ENCODE measurements around the gene KLRC4.

Gene KLRC4

DNA sequence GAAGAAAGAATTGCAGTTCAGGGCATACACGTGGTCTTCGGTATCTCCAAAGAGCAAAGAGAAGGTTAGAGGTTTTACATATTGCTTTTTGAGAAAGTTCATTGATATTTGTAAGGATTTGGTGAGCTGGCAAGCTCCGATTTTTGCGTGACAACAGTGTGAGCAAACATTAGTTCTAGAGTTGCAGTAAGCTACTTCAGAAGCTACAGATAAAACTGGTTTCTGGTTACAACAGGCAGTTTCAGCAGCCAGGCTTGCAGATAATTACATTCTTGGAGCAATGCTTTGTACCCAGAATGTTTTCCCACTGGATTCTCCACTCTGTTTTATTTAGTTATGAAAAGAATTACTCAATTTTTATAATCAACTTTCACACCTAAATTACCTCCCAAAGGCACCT, 47.9 kb downstream of the KLRC4 start:
- H3K36me3 ChIP-seq (ENCODE audit: insufficient read depth, low read length): no peaks in the 10 kb centered on the region
- peaks cover 29% of the 10 kb centered on the region for H3K4me1 ChIP-seq (ENCODE audit: control insufficient read depth, insufficient read depth, low read length, unreplicated experiment)
- H3K4me3 ChIP-seq (ENCODE audit: low read depth, low read length): no peak overlapping the region
- H3K27me3 ChIP-seq (ENCODE audit: insufficient read depth, low read length): no peaks in the 10 kb centered on the region
- H3K79me2 ChIP-seq (ENCODE audit: control insufficient read depth, insufficient read depth, low read length, unreplicated experiment): no peaks in the 10 kb centered on the region
- H3K27ac ChIP-seq (ENCODE audit: low read depth, low read length): no peak overlapping the region
- peak overlapping the region; percentile 53 for H2AFZ ChIP-seq (ENCODE audit: low read length, unreplicated experiment)

DNA sequence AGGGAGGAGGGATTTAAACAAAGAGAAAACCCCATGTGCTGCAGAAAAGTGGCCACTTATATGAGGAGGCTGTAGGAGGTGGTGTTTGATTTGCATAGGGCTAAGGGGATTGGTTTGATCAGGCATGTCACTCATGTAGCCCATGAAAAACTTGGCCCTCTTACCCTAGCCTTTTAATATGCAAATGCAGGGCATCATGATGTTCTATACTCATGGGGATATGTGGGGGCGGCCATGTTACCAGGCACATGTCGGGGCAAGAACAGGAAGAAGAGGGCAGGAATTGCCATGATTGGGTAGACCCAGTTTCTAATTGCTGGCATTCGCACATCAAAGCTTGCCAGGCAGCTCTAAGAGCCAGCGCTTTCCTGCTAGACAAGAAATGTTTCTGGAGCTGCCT, 48.5 kb downstream of the KLRC4 start:
- peak overlapping the region; percentile 53 for H2AFZ ChIP-seq (ENCODE audit: low read length, unreplicated experiment)
- H3K79me2 ChIP-seq (ENCODE audit: control insufficient read depth, insufficient read depth, low read length, unreplicated experiment): no peaks in the 10 kb centered on the region
- H3K4me1 ChIP-seq (ENCODE audit: control insufficient read depth, insufficient read depth, low read length, unreplicated experiment): peaks cover 24% of the 10 kb centered on the region
- H3K4me3 ChIP-seq (ENCODE audit: low read depth, low read length): no peak overlapping the region
- no peaks in the 10 kb centered on the region for H3K27me3 ChIP-seq (ENCODE audit: insufficient read depth, low read length)
- no peaks in the 10 kb centered on the region for H3K36me3 ChIP-seq (ENCODE audit: insufficient read depth, low read length)
- no peak overlapping the region for H3K27ac ChIP-seq (ENCODE audit: low read depth, low read length)

DNA sequence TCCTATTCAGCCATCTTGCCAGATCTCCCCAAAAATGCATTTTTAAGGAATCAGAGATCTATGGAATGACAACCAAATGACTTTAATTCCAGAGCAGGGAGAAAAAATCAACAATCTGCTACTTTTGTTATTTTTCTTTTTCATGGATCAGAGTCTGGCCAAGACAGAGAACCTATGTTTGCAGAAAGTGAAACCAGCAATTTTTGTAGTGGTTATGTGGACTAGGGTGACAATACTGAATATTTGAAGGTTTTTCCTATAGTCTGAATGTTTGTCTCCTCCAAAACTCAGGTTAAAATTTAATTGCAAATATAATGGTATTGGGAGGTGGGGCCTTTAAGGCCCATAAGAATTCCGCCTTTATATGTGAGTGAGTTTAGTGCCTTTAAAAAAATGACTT, 50.6 kb downstream of the KLRC4 start:
- no peak overlapping the region for H3K27ac ChIP-seq (ENCODE audit: low read depth, low read length)
- no peaks in the 10 kb centered on the region for H3K79me2 ChIP-seq (ENCODE audit: control insufficient read depth, insufficient read depth, low read length, unreplicated experiment)
- peaks cover 30% of the 10 kb centered on the region for H3K4me1 ChIP-seq (ENCODE audit: control insufficient read depth, insufficient read depth, low read length, unreplicated experiment)
- H3K27me3 ChIP-seq (ENCODE audit: insufficient read depth, low read length): no peaks in the 10 kb centered on the region
- no peaks in the 10 kb centered on the region for H3K36me3 ChIP-seq (ENCODE audit: insufficient read depth, low read length)
- H3K4me3 ChIP-seq (ENCODE audit: low read depth, low read length): no peak overlapping the region
- H2AFZ ChIP-seq (ENCODE audit: low read length, unreplicated experiment): no peak overlapping the region

DNA sequence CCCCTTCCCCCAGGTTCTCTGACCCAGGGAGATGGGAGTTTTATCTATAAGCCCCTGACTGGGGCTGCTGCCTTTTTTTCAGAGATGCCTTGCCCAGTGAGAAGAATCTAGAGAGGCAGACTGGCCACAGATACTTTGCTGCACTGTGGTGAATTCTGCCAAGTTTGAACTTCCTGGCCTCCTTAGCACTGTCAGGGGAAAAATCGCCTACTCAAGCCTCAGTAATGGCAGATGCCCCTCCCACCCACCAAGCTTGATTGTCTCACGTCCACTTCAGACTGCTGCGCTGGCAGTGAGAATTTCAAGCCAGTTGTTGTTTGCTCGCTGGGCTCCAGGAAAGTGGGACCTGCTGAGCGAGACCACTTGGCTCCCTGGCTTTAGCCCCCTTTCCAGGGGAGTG, 51.4 kb downstream of the KLRC4 start:
- no peaks in the 10 kb centered on the region for H3K79me2 ChIP-seq (ENCODE audit: control insufficient read depth, insufficient read depth, low read length, unreplicated experiment)
- no peak overlapping the region for H3K27ac ChIP-seq (ENCODE audit: low read depth, low read length)
- H3K4me1 ChIP-seq (ENCODE audit: control insufficient read depth, insufficient read depth, low read length, unreplicated experiment): peaks cover 22% of the 10 kb centered on the region
- no peak overlapping the region for H3K4me3 ChIP-seq (ENCODE audit: low read depth, low read length)
- no peaks in the 10 kb centered on the region for H3K36me3 ChIP-seq (ENCODE audit: insufficient read depth, low read length)
- H3K27me3 ChIP-seq (ENCODE audit: insufficient read depth, low read length): no peaks in the 10 kb centered on the region
- H2AFZ ChIP-seq (ENCODE audit: low read length, unreplicated experiment): no peak overlapping the region

Data from ACC112 (cell line).